Measurements from ENCODE around the gene BICC1. TPM values are rescaled to one million over a fixed set of nuclear protein-coding genes. Genes with fewer than 3 reads are reported as not detected.

Gene BICC1
- total RNA-seq, 2 experiments from 2014 or later = not detected

- ATAC-seq = no peak
- CTCF ChIA-PET = interaction anchor here (0.7 kb wide), 1 partner anchor 76 kb away, joined by 3 read pairs; no protein-coding TSS in a partner anchor
- no peaks in the 10 kb centered on the region for H3K27me3 Mint-ChIP-seq
- H3K9me3 Mint-ChIP-seq (ENCODE audit: low read depth) = peaks cover 6% of the 10 kb centered on the region
- intact Hi-C loops (cut with DNase I, micrococcal nuclease) = no loop called here
- H3K4me3 Mint-ChIP-seq = no peak overlapping the region
- H3K36me3 Mint-ChIP-seq (ENCODE audit: low read depth) = no peaks in the 10 kb centered on the region
- POLR2A ChIA-PET = no interaction called here
- no peak overlapping the region for H3K27ac Mint-ChIP-seq
- H3K4me1 Mint-ChIP-seq = no peaks in the 10 kb centered on the region
- DNase-seq = no peak
Observed at GRCh38 chr10:58765910-58766309, 253.2 kb downstream of the BICC1 start.

GRCh38 chr10:58767652-58768051 is 255.0 kb downstream of the BICC1 start:
- H3K9me3 Mint-ChIP-seq (ENCODE audit: low read depth) = peaks cover 6% of the 10 kb centered on the region
- H3K4me1 Mint-ChIP-seq = no peaks in the 10 kb centered on the region
- intact Hi-C loops (cut with DNase I, micrococcal nuclease) = loop anchor here in 1 of 2 experiments (2.0 kb wide), 1 partner anchor 21 kb away; no protein-coding TSS in a partner anchor
- ATAC-seq = no peak
- H3K4me3 Mint-ChIP-seq = no peak overlapping the region
- H3K27me3 Mint-ChIP-seq = no peaks in the 10 kb centered on the region
- CTCF ChIA-PET = no interaction called here
- DNase-seq = no peak
- no peaks in the 10 kb centered on the region for H3K36me3 Mint-ChIP-seq (ENCODE audit: low read depth)
- POLR2A ChIA-PET = interaction anchor here (0.6 kb wide), 1 partner anchor 764 kb away, joined by 3 read pairs; no protein-coding TSS in a partner anchor
- no peak overlapping the region for H3K27ac Mint-ChIP-seq

- ATAC-seq (no peak), DNase-seq (no peak)
Observed at GRCh38 chr10:58771863-58772262, 259.2 kb downstream of the BICC1 start.

GRCh38 chr10:58772758-58773157 is 260.1 kb downstream of the BICC1 start:
- CTCF ChIA-PET = no interaction called here
- H3K4me3 Mint-ChIP-seq = no peak overlapping the region
- POLR2A ChIA-PET = no interaction called here
- H3K27me3 Mint-ChIP-seq = no peaks in the 10 kb centered on the region
- ATAC-seq (no peak), DNase-seq (no peak)
- peaks cover under 1% of the 10 kb centered on the region for H3K9me3 Mint-ChIP-seq (ENCODE audit: low read depth)
- no peaks in the 10 kb centered on the region for H3K36me3 Mint-ChIP-seq (ENCODE audit: low read depth)
- H3K4me1 Mint-ChIP-seq = no peaks in the 10 kb centered on the region
- no peak overlapping the region for H3K27ac Mint-ChIP-seq
- intact Hi-C loops (cut with DNase I, micrococcal nuclease) = loop anchor here in 1 of 2 experiments (10.0 kb wide), 1 partner anchor 1032 kb away; no protein-coding TSS in a partner anchor

More at GRCh38 chr10:58771863-58772262, 259.2 kb downstream of the BICC1 start:
- CTCF ChIA-PET = no interaction called here
- Mint-ChIP-seq H3K4me1 (no peaks in the 10 kb centered on the region), H3K27me3 (no peaks in the 10 kb centered on the region), H3K36me3 (ENCODE audit: low read depth) (no peaks in the 10 kb centered on the region), H3K4me3 (no peak overlapping the region), H3K27ac (no peak overlapping the region), H3K9me3 (ENCODE audit: low read depth) (peaks cover 5% of the 10 kb centered on the region)
- intact Hi-C loops (cut with DNase I, micrococcal nuclease) = loop anchor here in 1 of 2 experiments (10.0 kb wide), 1 partner anchor 1033 kb away; no protein-coding TSS in a partner anchor
- POLR2A ChIA-PET = no interaction called here

GRCh38 chr10:58773341-58773740 is 260.7 kb downstream of the BICC1 start:
- intact Hi-C loops (cut with DNase I, micrococcal nuclease) = loop anchor here in 1 of 2 experiments (10.0 kb wide), 1 partner anchor 1031 kb away; no protein-coding TSS in a partner anchor
- Mint-ChIP-seq H3K4me3 (no peak overlapping the region), H3K9me3 (ENCODE audit: low read depth) (no peaks in the 10 kb centered on the region), H3K4me1 (no peaks in the 10 kb centered on the region), H3K27ac (no peak overlapping the region), H3K27me3 (no peaks in the 10 kb centered on the region), H3K36me3 (ENCODE audit: low read depth) (no peaks in the 10 kb centered on the region)
- DNase-seq (no peak), ATAC-seq (no peak)
- ChIA-PET CTCF (no interaction called here), POLR2A (no interaction called here)

- Mint-ChIP-seq H3K36me3 (ENCODE audit: low read depth) (no peaks in the 10 kb centered on the region), H3K9me3 (ENCODE audit: low read depth) (no peaks in the 10 kb centered on the region), H3K4me1 (no peaks in the 10 kb centered on the region), H3K27me3 (no peaks in the 10 kb centered on the region), H3K27ac (no peak overlapping the region), H3K4me3 (no peak overlapping the region)
- ChIA-PET POLR2A (no interaction called here), CTCF (no interaction called here)
- DNase-seq (no peak), ATAC-seq (no peak)
- intact Hi-C loops (cut with DNase I, micrococcal nuclease) = loop anchor here in 1 of 2 experiments (10.0 kb wide), 1 partner anchor 1031 kb away; no protein-coding TSS in a partner anchor
Observed at GRCh38 chr10:58773944-58774343, 261.3 kb downstream of the BICC1 start.

- Mint-ChIP-seq H3K4me1 (no peaks in the 10 kb centered on the region), H3K27ac (no peak overlapping the region), H3K36me3 (ENCODE audit: low read depth) (no peaks in the 10 kb centered on the region), H3K9me3 (ENCODE audit: low read depth) (no peaks in the 10 kb centered on the region), H3K27me3 (peaks cover 4% of the 10 kb centered on the region), H3K4me3 (no peak overlapping the region)
- CTCF ChIA-PET = no interaction called here
- no peak for DNase-seq
- intact Hi-C loops (cut with DNase I, micrococcal nuclease) = loop anchor here in 1 of 2 experiments (10.0 kb wide), 1 partner anchor 1029 kb away; no protein-coding TSS in a partner anchor
- POLR2A ChIA-PET = no interaction called here
- no peak for ATAC-seq
Observed at GRCh38 chr10:58775960-58776567, 263.4 kb downstream of the BICC1 start.

GRCh38 chr10:58776568-58777318 is 264.1 kb downstream of the BICC1 start:
- H3K4me1 Mint-ChIP-seq = no peaks in the 10 kb centered on the region
- no peak overlapping the region for H3K4me3 Mint-ChIP-seq
- ATAC-seq (no peak), DNase-seq (no peak)
- CTCF ChIA-PET = no interaction called here
- intact Hi-C loops (cut with DNase I, micrococcal nuclease) = loop anchor here in 1 of 2 experiments (10.0 kb wide), 1 partner anchor 1028 kb away; no protein-coding TSS in a partner anchor
- no peak overlapping the region for H3K27ac Mint-ChIP-seq
- POLR2A ChIA-PET = no interaction called here
- peaks cover 5% of the 10 kb centered on the region for H3K27me3 Mint-ChIP-seq
- no peaks in the 10 kb centered on the region for H3K9me3 Mint-ChIP-seq (ENCODE audit: low read depth)
- no peaks in the 10 kb centered on the region for H3K36me3 Mint-ChIP-seq (ENCODE audit: low read depth)

- intact Hi-C loops (cut with DNase I, micrococcal nuclease) = loop anchor here in 1 of 2 experiments (10.0 kb wide), 1 partner anchor 1026 kb away; no protein-coding TSS in a partner anchor
- ATAC-seq = no peak
- Mint-ChIP-seq H3K9me3 (ENCODE audit: low read depth) (no peaks in the 10 kb centered on the region), H3K4me3 (no peak overlapping the region), H3K27ac (no peak overlapping the region), H3K36me3 (ENCODE audit: low read depth) (no peaks in the 10 kb centered on the region), H3K4me1 (no peaks in the 10 kb centered on the region), H3K27me3 (peaks cover 7% of the 10 kb centered on the region)
- no peak for DNase-seq
- ChIA-PET POLR2A (no interaction called here), CTCF (interaction anchor here (0.6 to 0.7 kb wide), 2 partner anchors 63 to 800 kb away, joined by 4 read pairs; no protein-coding TSS in a partner anchor)
Observed at GRCh38 chr10:58778966-58779365, 266.3 kb downstream of the BICC1 start.

GRCh38 chr10:58779594-58779993 is 266.9 kb downstream of the BICC1 start:
- intact Hi-C loops (cut with DNase I, micrococcal nuclease) = loop anchor here in 1 of 2 experiments (10.0 kb wide), 1 partner anchor 1025 kb away; no protein-coding TSS in a partner anchor
- Mint-ChIP-seq H3K27me3 (peaks cover 7% of the 10 kb centered on the region), H3K36me3 (ENCODE audit: low read depth) (no peaks in the 10 kb centered on the region), H3K4me3 (no peak overlapping the region), H3K27ac (no peak overlapping the region), H3K9me3 (ENCODE audit: low read depth) (no peaks in the 10 kb centered on the region), H3K4me1 (no peaks in the 10 kb centered on the region)
- DNase-seq (no peak), ATAC-seq (no peak)
- ChIA-PET CTCF (interaction anchor here (0.5 to 0.7 kb wide), 3 partner anchors 63 to 799 kb away, joined by 3 to 4 read pairs (median 4); no protein-coding TSS in a partner anchor), POLR2A (no interaction called here)

GRCh38 chr10:58780476-58780875 is 267.8 kb downstream of the BICC1 start:
- Mint-ChIP-seq H3K4me1 (no peaks in the 10 kb centered on the region), H3K4me3 (no peak overlapping the region), H3K27me3 (peaks cover 7% of the 10 kb centered on the region), H3K9me3 (ENCODE audit: low read depth) (no peaks in the 10 kb centered on the region), H3K36me3 (ENCODE audit: low read depth) (no peaks in the 10 kb centered on the region), H3K27ac (no peak overlapping the region)
- intact Hi-C loops (cut with DNase I, micrococcal nuclease) = loop anchor here in 1 of 2 experiments (5.0 kb wide), 1 partner anchor 462 kb away; no protein-coding TSS in a partner anchor
- ATAC-seq (no peak), DNase-seq (no peak)
- ChIA-PET CTCF (interaction anchor here (1.8 kb wide), 1 partner anchor 13 kb away, joined by 3 read pairs; no protein-coding TSS in a partner anchor), POLR2A (no interaction called here)

Measured in activated CD4-positive, alpha-beta T cell treated with anti-CD3 and anti-CD28 coated beads for 36 hours (primary cell).